HEK293T (cell line): ENCODE results near the gene TFAP2C.
A peak's percentile ranks its signal among the peaks of the same experiment; 100 is the strongest.

ENCODE experiments used
- CTCF ChIA-PET: fragments of 350-600 bp; formaldehyde crosslinking; extraction: SDS; loops from one replicate; lab custom pipeline; 2021; ENCODE audit warnings: antibody characterized with exemption, inconsistent platforms; lab: Yijun Ruan, JAX
- POLR2A ChIA-PET: fragments of 350-600 bp; formaldehyde crosslinking; extraction: SDS; loops from one replicate; lab custom pipeline; 2020; ENCODE audit warnings: antibody characterized with exemption, inconsistent platforms; lab: Yijun Ruan, JAX
- DNase-seq: peaks from one replicate; pipeline ENCODE4 v3.0.0; 2012; ENCODE audit warnings: mixed read lengths; ENCODE audit errors: extremely low spot score
- ARNT ChIP-seq: fragments of 450-650 bp; IDR thresholded peaks from 2 replicates; pipeline ENCODE4 v1.6.1; 2017; ENCODE audit warnings: mild to moderate bottlenecking
- BHLHE40 ChIP-seq: fragments of 450-650 bp; IDR thresholded peaks from 2 replicates; pipeline ENCODE4 v1.6.1; 2016; ENCODE audit warnings: mild to moderate bottlenecking, moderate library complexity, borderline replicate concordance
- CTBP1 ChIP-seq: fragments of 450-650 bp; IDR thresholded peaks from 2 replicates; pipeline ENCODE4 v1.6.1; 2016; ENCODE audit warnings: borderline replicate concordance
- ELF4 ChIP-seq: fragments of 450-650 bp; IDR thresholded peaks from 2 replicates; pipeline ENCODE4 v1.6.1; 2017; ENCODE audit warnings: antibody characterized with exemption
- FOXA1 ChIP-seq: fragments of 450-650 bp; IDR thresholded peaks from 2 replicates; pipeline ENCODE4 v1.6.1; 2016; ENCODE audit warnings: mild to moderate bottlenecking
- FOXK2 ChIP-seq: fragments of 450-650 bp; IDR thresholded peaks from 2 replicates; pipeline ENCODE4 v1.6.1; 2016; ENCODE audit warnings: mild to moderate bottlenecking
- FOXM1 ChIP-seq: fragments of 450-650 bp; IDR thresholded peaks from 2 replicates; pipeline ENCODE4 v1.6.1; 2017; ENCODE audit warnings: mild to moderate bottlenecking, borderline replicate concordance
- HDGF ChIP-seq: fragments of 450-650 bp; IDR thresholded peaks from 2 replicates; pipeline ENCODE4 v1.6.1; 2017; ENCODE audit warnings: antibody characterized with exemption, borderline replicate concordance
- L3MBTL2 ChIP-seq: fragments of 450-650 bp; conservative IDR thresholded peaks from 2 replicates; pipeline ENCODE4 v1.6.1; 2016; ENCODE audit warnings: mild to moderate bottlenecking
- LEF1 ChIP-seq: fragments of 450-650 bp; IDR thresholded peaks from 2 replicates; pipeline ENCODE4 v1.6.1; 2017; ENCODE audit warnings: mild to moderate bottlenecking, borderline replicate concordance
- NFRKB ChIP-seq: fragments of 450-650 bp; IDR thresholded peaks from 2 replicates; pipeline ENCODE4 v1.6.1; 2016; ENCODE audit warnings: mild to moderate bottlenecking, moderate library complexity
- PKNOX1 ChIP-seq: fragments of 450-650 bp; IDR thresholded peaks from 2 replicates; pipeline ENCODE4 v1.6.1; 2016
- SP1 ChIP-seq: fragments of 450-650 bp; IDR thresholded peaks from 2 replicates; pipeline ENCODE4 v1.6.1; 2017
- SUZ12 ChIP-seq: fragments of 450-650 bp; IDR thresholded peaks from 2 replicates; pipeline ENCODE4 v1.6.1; 2016; ENCODE audit warnings: mild to moderate bottlenecking
- TARDBP ChIP-seq: fragments of 450-650 bp; IDR thresholded peaks from 2 replicates; pipeline ENCODE4 v1.6.1; 2016
- ZNF384 ChIP-seq: fragments of 450-650 bp; IDR thresholded peaks from 2 replicates; pipeline ENCODE4 v1.6.1; 2016

The TFAP2C gene

GRCh38 chr20:56628873-56629463, at the start of gene TFAP2C:
TFAP2C (plus strand) TSS chr20:56629306; CDS start chr20:56629545, 239 bp downstream.
- TF ChIP-seq ELF4 (no peak), BHLHE40 (no peak), HDGF (no peak), L3MBTL2 (peak; percentile 52; the same call in 1 of the 2 replicates), FOXM1 (no peak)
- peak; percentile 92 for DNase-seq
- ChIA-PET CTCF (interaction anchor here (1.1 to 1.7 kb wide), 3 partner anchors 16 to 432 kb away, joined by 4 to 6 read pairs (median 6); no protein-coding TSS in a partner anchor), POLR2A (no interaction called here)

- no peak for DNase-seq
- TF ChIP-seq NFRKB = no peak
- TF ChIP-seq SP1 = no peak
- no peak for TF ChIP-seq FOXM1
- TF ChIP-seq FOXK2 = no peak
- ChIA-PET CTCF (interaction anchor here (1.4 kb wide), 1 partner anchor 30 kb away, joined by 7 read pairs; no protein-coding TSS in a partner anchor), POLR2A (no interaction called here)
These were observed 48.9 kb upstream of the TFAP2C start for GRCh38 chr20:56580226-56580625.

GRCh38 chr20:56581701-56582100, 47.4 kb upstream of the TFAP2C start:
- ChIA-PET CTCF (no interaction called here), POLR2A (no interaction called here)
- TF ChIP-seq CTBP1 = no peak
- no peak for TF ChIP-seq ELF4
- TF ChIP-seq FOXA1 = no peak
- no peak for TF ChIP-seq FOXK2
- TF ChIP-seq SP1 = no peak
- TF ChIP-seq BHLHE40 = no peak
- no peak for TF ChIP-seq PKNOX1
- no peak for TF ChIP-seq LEF1
- TF ChIP-seq FOXM1 = no peak
- no peak for TF ChIP-seq ZNF384
- TF ChIP-seq SUZ12 = no peak
- no peak for TF ChIP-seq TARDBP
- no peak for TF ChIP-seq NFRKB
- no peak for TF ChIP-seq HDGF
- no peak for TF ChIP-seq ARNT
- TF ChIP-seq L3MBTL2 = no peak
- no peak for DNase-seq

GRCh38 chr20:56582542-56582941, 46.6 kb upstream of the TFAP2C start:
- POLR2A ChIA-PET = no interaction called here
- TF ChIP-seq L3MBTL2 = no peak
- no peak for TF ChIP-seq CTBP1
- TF ChIP-seq FOXA1 = no peak
- no peak for TF ChIP-seq PKNOX1
- no peak for TF ChIP-seq ZNF384
- no peak for TF ChIP-seq BHLHE40
- no peak for TF ChIP-seq SP1
- no peak for TF ChIP-seq LEF1
- no peak for TF ChIP-seq NFRKB
- TF ChIP-seq FOXK2 = no peak
- no peak for TF ChIP-seq HDGF
- TF ChIP-seq ARNT = no peak
- TF ChIP-seq SUZ12 = no peak
- no peak for TF ChIP-seq FOXM1
- no peak for TF ChIP-seq ELF4
- no peak for DNase-seq
- CTCF ChIA-PET = no interaction called here

GRCh38 chr20:56584916-56585315, 44.2 kb upstream of the TFAP2C start:
- TF ChIP-seq NFRKB (no peak), FOXA1 (no peak)
- ChIA-PET CTCF (interaction anchor here (0.6 kb wide), 1 partner anchor 24 kb away, joined by 3 read pairs; no protein-coding TSS in a partner anchor), POLR2A (no interaction called here)
- DNase-seq = no peak

- DNase-seq = no peak
- POLR2A ChIA-PET = no interaction called here
These were observed 41.6 kb upstream of the TFAP2C start for GRCh38 chr20:56587307-56588041.

More at GRCh38 chr20:56587307-56588041, 41.6 kb upstream of the TFAP2C start:
- TF ChIP-seq PKNOX1 (peak; percentile 63), NFRKB (no peak)
- CTCF ChIA-PET = no interaction called here
